Adrenal gland (tissue), 12 donors: ENCODE measurements around the gene A3GALT2. TPM values are rescaled to one million over a fixed set of nuclear protein-coding genes. Genes with fewer than 3 reads are reported as not detected.
A peak's percentile ranks its signal among the peaks of the same experiment; 100 is the strongest.

Source experiments
- DNase-seq, 7 donors: peaks; one replicate each; pipeline ENCODE4 v3.0.0-alpha.2; 2019 to 2020
- H3K27ac ChIP-seq, 5 donors: fragments of 200-600 bp; sonication (generic) in 4 of 5; 1 replicate in 3 of 5; 2 replicates in 2 of 5; pipeline versions ENCODE4 v1.5.1 to v1.8.0; 2016 to 2020; ENCODE audit warnings: mild to moderate bottlenecking in 1 of 5
- H3K27me3 ChIP-seq: fragments of 200-600 bp; 2 replicates; pipeline ENCODE4 v1.8.0; 2021
- H3K36me3 ChIP-seq, 2 donors: fragments of 200-600 bp; replicated peaks in 1 of 2; 1 replicate in 1 of 2; 2 replicates in 1 of 2; pipeline versions ENCODE4 v1.5.1 to v1.8.0; 2018 to 2022
- H3K4me1 ChIP-seq, 2 donors: fragments of 200-600 bp; replicated peaks in 1 of 2; 1 replicate in 1 of 2; 2 replicates in 1 of 2; pipeline versions ENCODE4 v1.5.1 to v1.8.0; 2018 to 2021
- H3K4me3 ChIP-seq, 4 donors: fragments of 200-600 bp; sonication (generic) in 3 of 4; one replicate each; pipeline ENCODE4 v1.5.1; 2016 to 2018
- H3K9me3 ChIP-seq, 3 donors: fragments of 200-600 bp; sonication (generic) in 1 of 3; replicated peaks in 1 of 3; 1 replicate in 2 of 3; 2 replicates in 1 of 3; pipeline versions ENCODE4 v1.5.1 to v1.8.0; 2016 to 2021
- CTCF ChIP-seq, 6 experiments: fragments of 450-650 bp in 4 of 6; fragments of 200-600 bp in 2 of 6; sonication (generic) in 1 of 6; IDR thresholded peaks; 1 replicate in 5 of 6; 2 replicates in 1 of 6; pipeline versions ENCODE4 v1.5.1 to v1.8.0; 2016 to 2021; ENCODE audit warnings: antibody characterized with exemption in 6 of 6, mild to moderate bottlenecking in 2 of 6, moderate library complexity in 1 of 6
- POLR2A ChIP-seq, 2 donors: fragments of 450-650 bp; IDR thresholded peaks; one replicate each; pipeline ENCODE4 v1.6.1; 2017; ENCODE audit warnings: antibody characterized with exemption in 2 of 2, mild to moderate bottlenecking in 2 of 2, moderate library complexity in 1 of 2
- WGBS, 4 donors: extraction: QIAGEN DNeasy Blood & Tissue Kit in 2 of 4; methylation state at CpG; one replicate each; pipeline versions ENCODE4 v1.1.5 to v1.1.7; 2013 to 2017; 5-methylcytosine and 5-hydroxymethylcytosine counted together
- intact Hi-C, 2 donors: fragments of 100-400 bp; cut with DNase I; formaldehyde crosslinking; loops; one replicate each; pipeline versions ENCODE4 v1.14.1 to v1.15.0; 2022 to 2023
- polyA plus RNA-seq, 3 donors: library from polyadenylated mRNA; stranded (reverse); fragments of 200-250 nt in 2 of 3; fragments of 350-450 nt in 1 of 3; fragmentation: Illumina TruSeq in 1 of 3; extraction: RNeasy Lipid Tissue Mini Kit (QIAGEN cat#74804) in 1 of 3; gene quantifications; one replicate each; pipeline ENCODE4 v1.2.3, GENCODE V29; 2013 to 2014
- total RNA-seq, 9 donors: library from RNA; depleted of rRNA in 4 of 9; stranded (reverse); fragments of >200 nt in 4 of 9; fragments of 120-200 nt in 1 of 9; fragmentation: NEBNext Ultra II Directional in 1 of 9; extraction: Animal tissue kit (Norgen Biotek cat#: 25700) in 1 of 9; gene quantifications; one replicate each; pipeline versions ENCODE4 v1.1.0 to v1.2.4, GENCODE V29; 2013 to 2023
- donor health status: healthy with polysubstance abuse.
- donor health status: Bipolar disorder and iron deficiency.
- donor health status: DM: yes; HTN: yes; CAD: no.
- donor health status: DM: no; HTN: no; CAD: no.
- donor health status: DM: no; HTN: no; CAD: no.
- donor health status: DM: yes; HTN: yes; CAD: no.

A3GALT2 gene
- total and polyA plus RNA-seq, 12 donors: 0.17 to 0.49 TPM; not detected in 10

- intact Hi-C loops: no loop called here
- Histone ChIP-seq H3K27me3 (no peaks in the 10 kb centered on the region), H3K27ac (no peak overlapping the region), H3K4me3 (no peak overlapping the region), H3K9me3 (no peaks in the 10 kb centered on the region), H3K4me1 (peaks cover 0 to 9% of the 10 kb centered on the region in 2 donors), H3K36me3 (no peaks in the 10 kb centered on the region)
- 61 to 90% (median 75%) methylated on average over 2 to 5 of the region's 5 CpGs for WGBS, 4 donors
- DNase-seq: no peak
- TF ChIP-seq POLR2A (IDR thresholded peaks at IDR 0.05): no peak
- TF ChIP-seq CTCF (IDR thresholded peaks at IDR 0.05): no peak
Observed at GRCh38 chr1:33307494-33307864, 13.4 kb downstream of the A3GALT2 start.

- WGBS, 4 donors: 12 to 80% (median 19%) methylated on average over 8 to 113 of the region's 113 CpGs
- H3K27me3 ChIP-seq: no peaks in the 10 kb centered on the region
- no peaks in the 10 kb centered on the region for H3K36me3 ChIP-seq
- peak in 1 of 7 donors; percentile 37 for DNase-seq
- H3K4me3 ChIP-seq: peak overlapping the region in 1 of 4 donors; percentile 42
- H3K9me3 ChIP-seq: no peaks in the 10 kb centered on the region
- TF ChIP-seq CTCF (IDR thresholded peaks at IDR 0.05) (no peak), POLR2A (IDR thresholded peaks at IDR 0.05) (no peak)
- H3K27ac ChIP-seq: no peak overlapping the region
- intact Hi-C loops: no loop called here
- peaks cover 0 to 9% of the 10 kb centered on the region in 2 donors for H3K4me1 ChIP-seq
Observed at GRCh38 chr1:33306653-33307493, 14.0 kb downstream of the A3GALT2 start.

GRCh38 chr1:33305816-33306652, 14.9 kb downstream of the A3GALT2 start:
- whole genome bisulfite sequencing, 4 donors: 60 to 65% (median 63%) methylated on average over 19 to 20 of the region's 20 CpGs
- Histone ChIP-seq H3K4me1 (peaks cover 0 to 11% of the 10 kb centered on the region in 2 donors), H3K27ac (no peak overlapping the region), H3K4me3 (peak overlapping the region in 1 of 4 donors; percentile 42), H3K27me3 (no peaks in the 10 kb centered on the region), H3K36me3 (no peaks in the 10 kb centered on the region), H3K9me3 (no peaks in the 10 kb centered on the region)
- no peak for TF ChIP-seq POLR2A (IDR thresholded peaks at IDR 0.05)
- no peak for TF ChIP-seq CTCF (IDR thresholded peaks at IDR 0.05)
- DNase-seq: no peak
- intact Hi-C loops: no loop called here

GRCh38 chr1:33305016-33305415, 15.9 kb downstream of the A3GALT2 start:
- Histone ChIP-seq H3K27me3 (no peaks in the 10 kb centered on the region), H3K27ac (no peak overlapping the region), H3K36me3 (no peaks in the 10 kb centered on the region), H3K4me3 (no peak overlapping the region), H3K9me3 (no peaks in the 10 kb centered on the region), H3K4me1 (peaks cover 0 to 19% of the 10 kb centered on the region in 2 donors)
- intact Hi-C loops: no loop called here
- WGBS, 4 donors: 92 to 99% (median 96%) methylated on average over 5 of the region's 5 CpGs
- TF ChIP-seq POLR2A (IDR thresholded peaks at IDR 0.05) (no peak), CTCF (IDR thresholded peaks at IDR 0.05) (no peak)
- no peak for DNase-seq
